GM21423 (cell line): ENCODE results near the gene SLC25A42.
"Not testable (repeated sequence)": the region's sequence is repeated elsewhere in the genome, so short reads cannot be mapped to it uniquely, and the experiment has no call there.

ENCODE experiments used
- ATAC-seq: cut with Tn5 transposase; IDR thresholded peaks from one replicate; pipeline ENCODE4 v1.9.1; 2021; ENCODE audit warnings: mild to moderate bottlenecking, moderate library complexity; ENCODE audit not compliant: unreplicated experiment

SLC25A42 gene

DNA sequence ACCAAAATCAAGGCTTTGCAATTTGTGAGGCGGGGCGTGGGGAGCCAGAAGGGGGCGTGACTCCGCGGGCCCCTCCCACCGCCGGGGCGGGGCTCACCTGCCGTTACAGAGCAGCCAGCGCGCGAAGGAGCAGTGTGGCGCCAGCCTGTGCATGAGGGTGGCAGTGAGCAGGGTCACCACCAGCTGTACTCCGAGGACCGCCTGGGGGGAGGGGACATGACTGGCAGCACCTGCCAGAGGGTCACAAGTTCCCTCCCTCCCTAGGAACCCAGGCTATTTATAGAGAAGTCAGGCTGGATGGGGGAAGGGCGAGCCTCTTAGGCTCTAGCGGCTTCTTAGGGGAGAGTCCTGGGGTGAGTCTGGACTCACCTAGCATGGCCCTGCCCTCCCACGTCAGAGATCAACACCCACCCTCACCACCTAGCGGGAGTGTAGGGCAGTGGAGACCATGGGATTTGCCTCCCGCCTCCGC lies 70.9 kb downstream of the SLC25A42 start:
- ATAC-seq = no peak

DNA sequence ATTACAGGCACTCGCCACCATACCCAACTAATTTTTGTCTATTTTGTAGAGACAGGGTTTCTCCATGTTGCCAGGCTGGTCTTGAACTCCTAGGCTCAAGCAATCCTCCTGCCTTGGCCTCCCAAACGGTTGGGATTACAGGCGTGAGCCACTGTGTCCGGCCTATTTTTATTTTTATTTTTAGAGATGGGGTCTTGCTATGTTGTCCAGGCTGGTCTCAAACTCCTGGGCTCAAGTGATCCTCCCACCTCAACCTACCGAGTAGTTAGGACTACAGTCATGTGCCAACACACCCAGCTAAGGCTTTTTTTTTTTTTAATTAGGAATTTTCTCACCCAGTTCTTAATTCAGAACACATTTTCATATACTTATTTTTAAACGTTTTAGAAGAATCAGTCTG lies 71.9 kb downstream of the SLC25A42 start:
- not testable (repeated sequence) for ATAC-seq

DNA sequence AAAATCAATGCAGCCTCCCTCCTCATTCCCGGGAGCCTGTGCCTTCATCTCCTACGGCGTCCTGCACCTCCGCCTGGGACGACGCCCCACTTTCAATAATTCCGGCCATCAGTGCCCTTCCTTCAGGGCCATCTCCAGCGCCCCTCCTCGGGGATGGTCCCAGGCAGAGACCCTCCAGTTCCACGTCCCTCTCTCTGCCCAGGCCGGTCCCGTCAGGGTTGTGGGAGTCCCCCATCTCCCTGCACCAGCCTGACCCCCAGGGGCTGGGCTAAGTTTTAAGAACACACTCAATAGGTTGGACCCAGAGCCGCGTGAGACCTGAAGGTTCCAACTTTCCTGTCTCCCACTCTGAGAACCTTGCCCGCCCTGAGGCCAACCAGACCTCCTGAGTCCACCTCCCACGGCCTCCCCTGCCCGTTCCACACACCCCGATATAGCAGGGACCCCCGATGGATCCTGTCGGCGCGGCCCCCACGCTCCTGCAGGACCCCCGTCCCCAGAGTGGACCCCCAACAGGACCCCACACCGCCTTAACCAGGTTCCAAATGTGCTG lies 73.8 kb downstream of the SLC25A42 start:
- no peak for ATAC-seq

DNA sequence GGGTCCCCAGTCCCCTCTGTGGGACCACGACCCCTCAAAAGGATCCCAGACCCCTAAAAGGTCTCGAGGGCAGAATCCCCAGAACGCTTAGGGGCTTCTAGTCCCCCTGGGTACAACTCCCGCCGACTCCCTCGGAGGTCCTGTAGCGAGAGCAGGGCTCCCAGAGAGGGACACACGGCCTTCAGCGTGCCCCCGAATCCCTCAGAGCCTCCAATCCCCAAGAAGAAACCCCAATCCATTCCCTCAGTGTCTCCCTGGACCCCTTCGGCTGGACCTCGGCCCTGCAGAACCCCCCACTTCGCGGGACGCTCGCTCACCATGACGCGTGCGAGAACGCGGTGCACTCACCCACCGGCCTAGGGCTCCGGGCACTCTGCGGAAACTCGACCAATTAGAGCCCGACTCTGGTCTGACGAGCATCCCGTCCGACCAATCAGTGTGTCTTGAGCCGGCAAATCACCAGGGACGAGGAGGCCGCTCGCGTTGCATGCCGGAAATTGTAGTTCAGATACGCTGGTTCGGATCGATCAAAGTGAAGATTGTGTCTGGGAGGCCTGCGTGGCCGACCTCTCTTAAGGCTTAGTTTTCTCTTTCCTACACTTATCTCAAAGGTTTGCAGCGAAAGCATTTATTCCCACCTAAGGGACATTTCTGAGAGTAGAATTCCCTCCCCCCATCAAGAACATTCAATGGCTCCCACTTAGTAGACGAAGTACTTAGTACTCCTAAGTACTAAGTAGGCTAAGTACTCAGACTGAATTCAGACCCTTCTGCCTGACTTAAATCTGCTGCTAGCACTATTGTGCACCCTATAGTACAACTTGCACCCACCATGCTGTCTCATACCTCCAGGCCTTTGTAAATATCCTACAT lies 74.6 kb downstream of the SLC25A42 start, which contains the start of gene TMEM161A:
Gene TMEM161A (minus strand): TSS at position 370 of the 873 bp plus-strand sequence. CDS start 50 bp downstream, at position 320.
- peak; percentile 99 for ATAC-seq

DNA sequence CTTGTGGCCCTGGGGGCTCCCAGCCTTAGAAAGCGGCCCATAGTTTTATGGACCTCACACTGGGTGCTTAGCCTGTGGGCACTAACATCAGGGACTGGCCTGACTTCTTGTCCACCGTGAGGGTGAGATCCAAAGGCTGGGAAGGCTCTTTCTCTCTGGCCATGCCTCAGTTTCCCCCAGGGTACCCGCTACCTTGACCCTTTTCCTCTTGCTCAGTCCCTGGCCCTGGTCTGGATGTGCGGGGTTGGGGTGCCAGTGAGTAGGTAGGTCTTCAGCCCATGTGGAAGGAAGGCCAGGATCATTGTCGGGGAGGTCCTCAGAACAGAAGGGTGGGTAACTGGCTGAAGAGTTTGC lies 76.1 kb downstream of the SLC25A42 start:
- ATAC-seq = no peak

DNA sequence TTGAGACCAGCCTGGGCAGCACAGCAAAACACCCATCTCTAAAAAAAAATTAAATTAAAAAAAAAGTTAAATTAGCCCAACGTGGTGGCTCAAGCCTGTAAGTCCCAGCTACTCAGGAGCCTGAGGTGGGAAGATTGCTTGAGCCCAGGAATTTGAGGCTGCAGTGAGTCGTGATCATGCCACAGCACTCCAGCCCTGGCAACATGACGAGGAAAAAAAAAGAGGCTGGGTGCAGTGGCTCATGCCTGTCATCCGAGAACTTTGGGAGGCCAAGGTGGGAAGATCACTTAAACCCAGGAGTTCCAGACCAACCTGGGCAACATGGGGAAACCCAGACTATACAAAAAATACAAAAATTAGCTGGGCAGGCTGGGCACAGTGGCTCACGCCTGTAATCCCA lies 76.7 kb downstream of the SLC25A42 start:
- no peak for ATAC-seq

DNA sequence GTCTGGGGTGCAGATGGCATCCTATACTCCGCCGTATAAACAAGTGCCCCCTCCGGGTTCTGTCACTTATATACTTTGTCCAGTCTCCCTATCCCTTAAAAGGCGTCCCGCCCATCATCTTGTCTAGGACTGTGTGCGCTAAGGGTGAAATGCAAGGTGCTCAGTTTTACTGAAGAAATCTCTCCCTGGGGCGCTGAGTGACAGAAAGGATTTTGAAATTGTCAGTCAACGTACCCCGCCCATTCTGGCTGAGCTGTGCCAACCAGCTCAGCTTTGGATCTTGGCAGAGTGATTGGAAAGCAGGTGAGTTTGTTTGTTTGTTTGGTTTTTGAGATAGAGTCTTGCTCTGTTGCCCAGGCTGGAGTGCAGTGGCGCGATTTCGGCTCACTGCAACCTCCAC lies 78.6 kb downstream of the SLC25A42 start:
- ATAC-seq = no peak

DNA sequence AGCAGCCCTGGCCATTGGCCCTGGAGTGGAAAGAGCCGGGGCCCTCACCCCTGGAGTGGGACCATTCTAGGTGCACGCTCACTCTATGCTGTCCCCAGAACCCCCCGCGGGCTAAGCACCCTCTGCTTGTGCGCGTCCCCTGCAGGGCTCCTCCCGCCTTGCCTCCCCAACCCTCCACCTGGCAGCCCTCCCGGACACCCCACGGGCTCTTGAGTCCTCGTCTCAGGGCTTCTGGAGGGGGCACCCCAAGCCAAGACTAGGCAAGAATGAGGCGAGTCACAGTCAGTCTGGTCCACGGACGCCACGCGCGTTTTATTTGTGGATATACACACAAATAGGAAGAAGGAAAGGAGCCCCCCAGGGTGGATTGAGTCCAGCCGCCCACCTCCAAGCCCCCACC lies 81.5 kb downstream of the SLC25A42 start:
- ATAC-seq = no peak

DNA sequence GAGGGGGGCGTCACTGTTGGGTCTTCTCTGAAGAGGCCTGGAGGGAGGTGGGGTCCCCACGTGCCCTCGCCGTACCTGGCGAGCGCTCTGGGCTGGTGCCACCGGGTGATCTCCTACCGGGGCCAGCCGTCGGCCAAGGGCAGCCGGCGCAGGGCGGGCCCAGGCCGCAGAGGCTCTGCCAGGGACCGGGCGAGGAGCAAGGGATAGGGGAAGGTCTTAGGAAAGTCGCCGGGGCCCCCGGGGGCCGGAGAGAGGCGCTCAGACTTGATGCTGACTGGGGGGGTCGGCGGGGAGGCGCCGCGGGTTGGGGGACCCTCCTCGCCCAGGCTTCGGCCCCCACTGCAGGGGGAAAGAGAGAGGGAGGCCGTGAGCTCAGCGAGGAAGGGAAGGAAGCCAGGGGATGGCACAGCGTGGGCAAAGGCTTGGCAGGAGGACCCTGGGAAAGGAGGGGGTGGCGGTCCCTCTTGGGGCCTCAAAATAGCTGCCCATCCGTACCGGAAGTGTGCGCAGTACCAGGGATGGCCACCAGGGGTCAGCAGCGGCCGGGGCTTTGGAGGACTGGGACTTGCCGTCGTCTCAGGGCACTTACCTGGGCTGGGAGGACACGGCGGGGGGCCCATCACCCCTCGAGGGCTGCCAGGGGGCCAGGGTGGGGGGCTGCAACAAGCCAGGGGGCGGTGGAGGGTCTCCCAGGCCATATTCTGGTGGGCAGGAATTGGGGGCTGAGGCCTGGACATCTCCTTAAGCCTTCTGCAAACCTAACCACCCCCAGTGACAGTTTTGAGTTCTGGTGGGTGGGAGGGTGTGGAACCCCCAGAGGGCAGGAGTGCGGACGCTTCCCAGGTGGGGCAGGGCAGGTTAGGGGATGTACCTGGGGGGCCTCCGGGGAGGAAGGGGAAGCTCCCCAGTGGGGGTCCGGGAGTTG lies 82.2 kb downstream of the SLC25A42 start:
- no peak for ATAC-seq

DNA sequence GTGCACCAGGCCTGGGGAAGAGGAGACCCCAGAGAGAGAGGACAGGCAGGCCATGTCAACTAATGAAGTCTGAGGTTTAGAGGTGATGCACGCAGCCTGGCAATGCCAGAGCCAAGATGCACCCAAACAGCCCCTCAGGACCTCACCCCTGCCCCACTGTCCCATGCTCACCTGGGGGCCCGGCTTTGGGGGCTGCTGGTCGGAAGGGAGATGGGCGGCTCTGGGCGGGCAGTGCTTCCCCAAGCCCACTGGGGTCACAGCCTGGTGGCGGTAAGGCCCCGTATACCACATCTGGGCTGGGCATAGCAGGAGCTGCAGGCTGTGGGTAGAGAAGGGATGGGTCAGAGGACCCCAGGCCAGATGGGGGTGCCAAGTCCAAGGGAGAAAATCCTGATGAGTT lies 83.1 kb downstream of the SLC25A42 start:
- no peak for ATAC-seq

DNA sequence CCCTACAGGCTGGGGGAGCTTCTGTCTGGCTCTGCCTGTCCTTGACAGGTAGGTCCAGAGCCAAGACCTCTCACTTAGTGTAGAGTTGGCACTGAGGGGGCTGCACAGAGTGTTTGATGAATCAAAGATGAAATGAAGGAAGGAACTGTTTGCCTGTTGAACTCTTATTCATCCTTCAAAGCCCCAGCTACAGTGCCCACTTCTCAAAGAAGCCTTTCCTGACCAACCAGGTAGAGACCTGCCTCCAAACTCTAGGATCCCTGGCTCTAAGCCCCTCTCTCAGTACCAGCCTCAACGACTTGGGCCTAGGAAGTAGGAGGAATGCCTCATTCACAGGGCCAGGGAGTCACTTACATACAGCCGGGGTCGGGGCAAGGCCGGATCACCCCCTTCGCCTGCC lies 83.5 kb downstream of the SLC25A42 start:
- no peak for ATAC-seq

DNA sequence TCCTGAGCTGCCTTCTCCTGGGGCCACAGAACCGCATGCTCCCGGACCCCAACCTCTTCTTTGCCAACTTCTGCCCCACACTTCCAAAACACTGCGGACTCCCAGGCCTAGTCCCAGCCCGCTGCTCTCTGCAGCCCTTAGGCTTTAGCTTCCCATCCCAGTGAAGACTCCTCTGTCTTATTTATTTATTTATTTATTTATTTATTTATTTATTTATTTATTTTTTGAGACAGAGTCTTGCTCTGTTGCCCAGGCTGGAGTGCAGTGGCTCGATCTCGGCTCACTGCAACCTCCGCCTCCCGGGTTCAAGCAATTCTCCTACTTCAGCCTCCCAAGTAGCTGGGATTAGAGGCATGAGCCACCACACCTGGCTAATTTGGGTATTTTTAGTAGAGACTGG lies 84.7 kb downstream of the SLC25A42 start:
- not testable (repeated sequence) for ATAC-seq

DNA sequence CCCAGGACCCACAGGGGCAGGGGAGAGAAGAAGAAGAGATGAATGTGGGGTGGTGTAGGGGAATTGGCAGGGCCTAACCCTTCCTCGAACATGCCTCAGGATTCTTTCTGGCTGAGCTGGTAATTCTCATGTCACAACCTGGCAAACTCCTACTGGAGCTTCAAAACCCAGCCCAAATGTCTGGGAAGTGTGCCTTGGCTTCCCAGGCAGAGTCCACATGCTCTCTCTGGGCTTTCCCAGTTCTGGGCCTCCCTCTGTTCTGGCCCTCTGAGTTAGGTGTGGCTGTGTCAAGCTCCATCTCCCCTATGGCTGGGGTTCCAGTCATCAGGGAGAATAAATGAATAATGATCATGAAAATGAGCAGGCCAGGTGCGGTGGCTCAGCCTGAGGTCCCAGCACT lies 85.6 kb downstream of the SLC25A42 start:
- no peak for ATAC-seq

DNA sequence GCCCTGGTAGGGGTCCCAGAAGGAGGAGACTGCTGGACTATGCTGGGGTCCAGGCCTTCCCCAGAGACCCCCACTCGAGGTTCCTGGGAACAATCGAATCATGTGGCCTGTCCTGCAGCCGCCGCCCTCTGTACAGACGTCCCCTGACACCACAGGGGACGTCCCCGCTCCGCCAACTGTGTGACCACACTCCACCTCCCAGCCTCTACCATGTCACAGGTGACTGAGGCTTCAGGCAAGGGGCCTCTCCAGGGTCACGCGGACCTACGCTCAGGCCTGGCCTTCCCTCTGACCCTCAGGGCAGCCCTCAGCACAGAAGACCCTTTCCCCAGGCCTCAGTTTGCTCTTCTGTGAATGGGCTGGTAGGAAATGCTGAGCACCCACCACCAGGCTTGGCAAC lies 87.6 kb downstream of the SLC25A42 start:
- peak; percentile 50 for ATAC-seq

DNA sequence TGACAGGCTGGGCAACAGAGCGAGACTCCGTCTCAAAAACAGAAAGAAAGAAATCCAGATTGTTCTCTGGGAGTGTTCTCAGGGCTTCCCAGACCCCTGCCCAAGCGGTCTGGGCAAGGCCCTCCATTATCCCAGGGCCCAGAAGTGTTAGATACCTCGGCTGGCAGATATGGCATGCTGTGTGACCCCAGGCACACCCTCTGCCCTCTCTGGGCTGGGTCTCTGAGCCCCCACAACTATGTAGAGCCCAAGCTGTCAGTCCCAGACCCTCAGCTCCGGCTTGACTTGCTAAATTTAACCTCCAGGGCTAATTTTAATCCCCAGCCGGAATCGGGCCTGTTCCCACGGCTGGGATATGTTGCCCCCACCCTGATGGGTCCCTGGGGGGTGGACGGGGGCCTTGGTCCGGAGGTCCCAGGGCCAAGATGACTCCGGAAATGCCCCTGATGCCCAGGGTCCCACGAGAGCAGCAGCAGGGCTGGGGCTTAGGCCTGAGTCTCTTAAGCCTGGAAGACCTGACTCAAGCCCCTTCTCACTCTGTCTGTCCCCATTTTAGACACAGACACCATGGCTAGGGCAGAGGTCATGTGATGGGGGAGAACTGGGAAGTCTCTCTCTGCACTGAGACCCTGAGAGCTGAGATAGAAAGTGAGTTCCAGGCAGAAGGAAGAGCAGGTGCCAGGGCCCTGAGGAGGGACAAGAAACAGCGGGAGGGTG lies 89.0 kb downstream of the SLC25A42 start:
- no peak for ATAC-seq

DNA sequence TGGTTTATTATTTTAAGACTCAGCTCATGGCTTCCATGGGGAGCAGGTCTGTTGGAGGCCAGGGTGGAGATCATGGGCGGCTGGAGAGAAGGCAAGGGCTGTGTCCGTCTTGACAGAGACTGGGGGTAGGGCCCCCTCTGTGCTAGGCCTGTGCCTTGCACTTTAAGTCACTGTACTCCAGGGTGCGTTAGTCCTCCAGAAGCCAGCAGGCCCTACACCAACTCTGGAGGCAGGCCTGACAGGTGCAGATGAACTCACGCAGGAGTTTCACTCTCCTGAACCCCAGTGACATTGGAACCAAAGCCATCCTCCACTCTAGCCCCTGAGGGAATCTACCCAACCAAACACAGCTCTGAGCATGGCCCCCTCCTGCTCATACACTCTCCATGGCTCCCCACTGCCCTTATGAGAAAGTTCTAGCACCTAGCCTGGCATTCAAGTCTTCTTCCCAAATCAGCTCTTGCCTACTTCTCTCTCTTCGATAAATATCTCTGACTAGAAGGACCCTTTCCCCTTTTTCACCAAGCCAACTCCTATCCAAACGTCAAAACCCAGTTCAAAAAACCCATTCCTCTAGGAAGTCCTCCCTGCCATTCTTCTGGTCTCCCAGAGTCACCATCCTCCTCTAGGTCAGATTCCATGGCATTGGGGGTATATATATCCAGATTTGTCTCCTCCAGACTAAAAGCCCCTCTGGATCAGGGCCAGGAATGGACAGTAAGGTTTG lies 91.1 kb downstream of the SLC25A42 start:
- no peak for ATAC-seq

DNA sequence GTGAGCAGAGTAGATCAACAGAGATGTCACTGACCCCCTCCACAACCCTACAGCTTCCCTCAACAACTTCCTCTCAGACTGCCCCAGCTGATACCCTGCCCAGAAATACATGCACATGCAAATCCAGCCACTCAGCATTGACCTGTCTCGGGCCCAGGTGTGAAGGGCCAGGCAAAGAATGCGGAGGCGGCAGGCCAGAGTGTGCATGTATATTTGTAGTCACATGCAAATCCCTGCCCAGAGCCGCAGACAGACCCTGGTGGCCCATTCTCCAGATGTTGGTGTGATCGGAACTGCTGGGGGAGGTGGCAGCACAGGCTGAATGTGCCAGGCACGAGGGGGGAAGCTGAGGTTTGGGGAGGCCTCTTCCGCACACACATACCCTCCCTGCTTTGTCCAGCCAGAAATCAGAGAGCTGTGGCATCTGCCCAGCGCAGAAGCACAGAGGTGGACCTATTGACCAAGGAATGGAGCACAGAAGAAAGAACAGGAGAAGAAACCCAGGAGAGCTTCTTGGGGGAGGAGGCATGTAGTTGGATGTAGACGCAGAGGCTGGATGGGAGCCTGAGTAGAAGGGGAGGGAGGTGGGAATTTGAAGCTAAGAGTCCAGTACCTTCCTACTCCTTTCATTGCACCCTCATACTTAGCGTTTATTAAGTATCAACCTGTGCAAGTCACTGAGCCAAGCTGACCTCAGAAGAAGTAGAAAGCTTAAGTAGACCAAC lies 91.9 kb downstream of the SLC25A42 start:
- peak; percentile 70 for ATAC-seq

DNA sequence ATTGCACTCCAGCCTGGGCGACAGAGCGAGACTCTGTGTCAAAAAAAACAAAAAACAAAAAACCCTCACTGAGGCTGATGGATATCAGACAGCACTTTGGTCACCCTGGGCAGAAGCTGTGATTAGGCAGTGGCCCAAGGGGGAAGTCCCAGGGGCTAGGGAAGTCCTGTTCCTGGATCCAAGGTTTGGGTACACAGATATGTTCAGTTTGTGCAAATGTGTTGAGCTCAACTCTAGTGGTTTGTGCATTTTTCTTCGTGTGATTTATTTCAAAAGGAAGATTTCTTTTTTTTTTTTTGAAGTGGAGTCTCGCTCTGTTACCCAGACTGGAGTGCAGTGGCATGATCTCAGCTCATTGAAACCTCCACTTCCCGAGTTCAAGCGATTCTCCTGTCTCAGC lies 94.0 kb downstream of the SLC25A42 start:
- ATAC-seq = no peak

DNA sequence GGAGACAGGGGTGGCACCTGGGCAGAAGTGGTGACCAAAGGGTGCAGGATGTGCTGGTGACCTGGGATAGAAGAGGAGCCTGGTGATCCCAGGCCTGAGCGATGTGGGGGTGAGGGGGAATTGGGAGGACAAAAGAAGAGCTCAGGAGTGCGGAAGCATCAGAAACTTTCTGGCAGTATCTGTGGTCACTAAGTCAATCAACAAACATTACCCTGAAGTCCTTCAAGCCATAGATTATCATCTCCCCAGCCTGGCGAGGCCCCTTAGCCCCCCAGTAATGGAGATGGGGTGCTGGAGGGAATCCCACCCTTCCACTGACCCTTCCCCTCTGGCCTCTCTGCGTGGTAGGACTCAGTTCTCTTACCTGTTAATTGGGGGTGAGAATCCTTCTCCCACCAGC lies 95.7 kb downstream of the SLC25A42 start:
- no peak for ATAC-seq
